Heart left ventricle (tissue), 16 donors: Measurements from ENCODE around the gene CFAP157. TPM values are rescaled to one million over a fixed set of nuclear protein-coding genes. Genes with fewer than 3 reads are reported as not detected.
A peak's percentile ranks its signal among the peaks of the same experiment; 100 is the strongest.

Experiments
- ATAC-seq, 4 donors: fragments of 200-7000 bp; cut with Tn5 transposase; one replicate each; pipeline ENCODE4 v1.9.1; 2020 to 2022; ENCODE audit warnings: moderate library complexity in 4 of 4, mild to moderate bottlenecking in 3 of 4, moderate number of reproducible peaks in 1 of 4
- DNase-seq, 5 donors: peaks; one replicate each; pipeline ENCODE4 v3.0.0-alpha.2; 2020
- H3K27ac ChIP-seq, 12 donors: fragments of 200-600 bp; sonication (generic) in 4 of 12; one replicate each; pipeline versions ENCODE4 v1.5.0 to v1.8.0; 2016 to 2022; ENCODE audit warnings: mild to moderate bottlenecking in 2 of 12
- H3K27me3 ChIP-seq, 9 donors: fragments of 200-600 bp; sonication (generic) in 2 of 9; one replicate each; pipeline versions ENCODE4 v1.5.1 to v1.8.0; 2016 to 2022; ENCODE audit warnings: mild to moderate bottlenecking in 3 of 9
- H3K36me3 ChIP-seq, 9 donors: fragments of 200-600 bp; sonication (generic) in 2 of 9; one replicate each; pipeline versions ENCODE4 v1.5.0 to v1.8.0; 2018 to 2022; ENCODE audit warnings: mild to moderate bottlenecking in 2 of 9
- H3K4me1 ChIP-seq, 12 donors: fragments of 200-600 bp; sonication (generic) in 4 of 12; one replicate each; pipeline versions ENCODE4 v1.5.0 to v1.8.0; 2016 to 2022; ENCODE audit warnings: mild to moderate bottlenecking in 3 of 12
- H3K4me3 ChIP-seq, 12 donors: fragments of 200-600 bp; sonication (generic) in 4 of 12; one replicate each; pipeline versions ENCODE4 v1.5.0 to v1.8.0; 2017 to 2022; ENCODE audit warnings: mild to moderate bottlenecking in 9 of 12, moderate library complexity in 4 of 12
- H3K9me3 ChIP-seq, 12 donors: fragments of 200-600 bp; sonication (generic) in 4 of 12; one replicate each; pipeline versions ENCODE4 v1.5.0 to v1.8.0; 2016 to 2022; ENCODE audit warnings: mild to moderate bottlenecking in 1 of 12
- POLR2A ChIP-seq, 2 donors: fragments of 450-650 bp; IDR thresholded peaks; one replicate each; pipeline ENCODE4 v1.6.1; 2017; ENCODE audit warnings: antibody characterized with exemption in 2 of 2, mild to moderate bottlenecking in 2 of 2, moderate library complexity in 2 of 2
- WGBS, 4 donors: extraction: QIAGEN DNeasy Blood & Tissue Kit in 2 of 4; methylation state at CpG; one replicate each; pipeline versions ENCODE4 v1.1.5 to v1.1.7; 2013 to 2018; 5-methylcytosine and 5-hydroxymethylcytosine counted together
- intact Hi-C, 10 donors: fragments of 100-400 bp; cut with DNase I; formaldehyde crosslinking; loops; one replicate each; pipeline versions ENCODE4 v1.11.1 to v1.14.2; 2022
- polyA plus RNA-seq, 2 donors: library from polyadenylated mRNA; stranded (reverse); fragments of 200-250 nt; gene quantifications; one replicate each; pipeline ENCODE4 v1.2.3, GENCODE V29; 2013
- total RNA-seq, 9 donors: library from RNA; depleted of rRNA in 2 of 9; stranded (reverse); fragments of >200 nt in 2 of 9; fragmentation: NEBNext Ultra II Directional in 3 of 9; extraction: Animal tissue kit (Norgen Biotek cat#: 25700) in 3 of 9; gene quantifications; one replicate each; pipeline versions ENCODE4 v1.1.0 to v1.2.4, GENCODE V29; 2016 to 2023
- TF ChIP-seq, protein P1 (sequence below), 12 donors: fragments of 200-600 bp; sonication (generic) in 4 of 12; IDR thresholded peaks; one replicate each; pipeline versions ENCODE4 v1.5.0 to v1.8.0; 2018 to 2022; ENCODE audit warnings: antibody characterized with exemption in 12 of 12, mild to moderate bottlenecking in 5 of 12
- donor health status: ischemic (EF 13 %, LVEDD 7.1; RV severe dilation, severe dysfunction).
- donor health status: healthy with polysubstance abuse.
- donor health status: DM: no; HTN: yes; CAD: no.
- donor health status: DM: no; HTN: no; CAD: no.
- donor health status: ischemic (EF 25% LVEDD 6.9; RV normal size, moderate dysfunction).
- donor health status: ischemic (EF 25% LVEDD 5.7; RV mildly dilated, moderate dysfunction).
- donor health status: healthy.
- donor health status: DM: yes; HTN: yes; CAD: no.
- donor health status: ischemic (EF 35%, LVEDD 5.7; RV mildly dilated, moderate dysfunction).
- donor health status: nonischemic (EF 11% LVEDD 7.7; RV severe dilation, severe dysfunction).
- donor health status: DM: yes; HTN: yes; CAD: no.
- donor health status: PGD.
- donor health status: ischemic (EF 29% LVEDD 5.4; RV normal size, mild dysfunction).
- donor health status: nonischemic (EF 23%, LVEDD 6.1; RV moderate dilation, normal function).

Gene CFAP157
- total and polyA plus RNA-seq, 11 donors, result 0.08 to 0.87 (median 0.11) TPM; not detected in 7

DNA sequence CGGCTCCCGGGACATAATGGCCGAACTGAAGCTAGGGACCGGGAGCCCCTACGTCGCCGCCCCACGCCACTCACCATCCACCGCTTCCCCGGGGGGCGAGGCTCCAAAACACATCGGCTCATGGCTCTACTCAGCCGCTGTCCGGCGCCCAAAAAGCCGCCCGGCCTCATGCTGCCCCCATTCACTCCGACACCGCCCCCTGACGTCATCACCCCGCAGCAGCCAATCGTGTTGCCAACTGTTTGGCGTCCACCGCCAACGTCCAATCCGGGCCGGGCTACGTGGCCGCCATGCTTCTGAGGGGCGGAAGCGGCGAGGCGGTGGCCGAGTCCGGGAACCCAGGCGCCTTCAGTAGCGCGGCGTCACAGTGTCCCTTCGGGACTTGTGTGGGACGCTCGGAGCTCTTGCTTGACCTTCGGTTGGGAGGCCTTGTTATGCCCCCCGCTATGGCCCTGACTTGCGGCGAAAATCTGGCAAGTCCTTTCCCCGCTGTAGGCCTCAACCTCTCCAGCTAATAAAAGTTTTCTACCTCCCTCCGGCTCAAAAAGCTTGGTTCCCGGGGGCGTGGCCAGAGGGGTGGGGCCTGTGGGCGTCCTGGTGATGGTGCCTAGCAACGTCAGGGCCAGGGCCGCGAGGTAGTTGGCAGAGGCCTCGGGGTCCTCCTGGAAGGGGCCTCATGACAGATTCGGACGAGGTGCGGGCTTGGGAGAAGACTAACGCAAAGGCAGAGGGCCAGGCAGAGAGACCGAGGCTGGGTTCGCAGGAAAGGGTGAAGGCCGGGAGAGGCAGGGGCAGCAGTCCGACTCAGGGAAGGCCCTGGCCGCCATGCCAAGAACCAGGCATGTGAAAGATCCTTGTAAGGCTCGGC is 8.9 kb downstream of the CFAP157 start, which contains the start of the genes PTRH1 and TTC16:
PTRH1 (minus strand) TSS at position 194 of the 868 bp plus-strand sequence; CDS start at position 170, 24 bp downstream.
TTC16 (plus strand) TSS at position 610 of the 868 bp plus-strand sequence; CDS start at position 677, 67 bp downstream.
- Histone ChIP-seq H3K4me1 (peaks cover 0 to 26% (median 13%) of the 10 kb centered on the region in 12 donors), H3K27ac (peak within 1 kb of the TSS in 11 of 12 donors; percentile 64 to 91 (median 82)), H3K4me3 (peak within 1 kb of the TSS; percentile 58 to 91 (median 71)), H3K9me3 (no peaks in the 10 kb centered on the region), H3K36me3 (peaks cover 0 to 3% (median 0%) of the 10 kb centered on the region in 9 donors), H3K27me3 (no peaks in the 10 kb centered on the region)
- ATAC-seq (peak; percentile 96 to 98 (median 96)), DNase-seq (peak; percentile 98 to 99 (median 98))
- intact Hi-C loops, result loop anchor here in 5 of 10 donors (1.0 to 5.0 kb wide), 4 partner anchors 16 to 108 kb away; partner anchors contain the start of gene STXBP1 (in 3 of the 5)
- TF ChIP-seq POLR2A (IDR thresholded peaks at IDR 0.05), result peak in 1 of 2 donors; percentile 65
- TF ChIP-seq, protein P1, sequence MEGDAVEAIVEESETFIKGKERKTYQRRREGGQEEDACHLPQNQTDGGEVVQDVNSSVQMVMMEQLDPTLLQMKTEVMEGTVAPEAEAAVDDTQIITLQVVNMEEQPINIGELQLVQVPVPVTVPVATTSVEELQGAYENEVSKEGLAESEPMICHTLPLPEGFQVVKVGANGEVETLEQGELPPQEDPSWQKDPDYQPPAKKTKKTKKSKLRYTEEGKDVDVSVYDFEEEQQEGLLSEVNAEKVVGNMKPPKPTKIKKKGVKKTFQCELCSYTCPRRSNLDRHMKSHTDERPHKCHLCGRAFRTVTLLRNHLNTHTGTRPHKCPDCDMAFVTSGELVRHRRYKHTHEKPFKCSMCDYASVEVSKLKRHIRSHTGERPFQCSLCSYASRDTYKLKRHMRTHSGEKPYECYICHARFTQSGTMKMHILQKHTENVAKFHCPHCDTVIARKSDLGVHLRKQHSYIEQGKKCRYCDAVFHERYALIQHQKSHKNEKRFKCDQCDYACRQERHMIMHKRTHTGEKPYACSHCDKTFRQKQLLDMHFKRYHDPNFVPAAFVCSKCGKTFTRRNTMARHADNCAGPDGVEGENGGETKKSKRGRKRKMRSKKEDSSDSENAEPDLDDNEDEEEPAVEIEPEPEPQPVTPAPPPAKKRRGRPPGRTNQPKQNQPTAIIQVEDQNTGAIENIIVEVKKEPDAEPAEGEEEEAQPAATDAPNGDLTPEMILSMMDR (IDR thresholded peaks at IDR 0.05), result no peak
- 3 to 10% (median 6%) methylated on average over 25 to 65 of the region's 65 CpGs for WGBS, 4 donors

DNA sequence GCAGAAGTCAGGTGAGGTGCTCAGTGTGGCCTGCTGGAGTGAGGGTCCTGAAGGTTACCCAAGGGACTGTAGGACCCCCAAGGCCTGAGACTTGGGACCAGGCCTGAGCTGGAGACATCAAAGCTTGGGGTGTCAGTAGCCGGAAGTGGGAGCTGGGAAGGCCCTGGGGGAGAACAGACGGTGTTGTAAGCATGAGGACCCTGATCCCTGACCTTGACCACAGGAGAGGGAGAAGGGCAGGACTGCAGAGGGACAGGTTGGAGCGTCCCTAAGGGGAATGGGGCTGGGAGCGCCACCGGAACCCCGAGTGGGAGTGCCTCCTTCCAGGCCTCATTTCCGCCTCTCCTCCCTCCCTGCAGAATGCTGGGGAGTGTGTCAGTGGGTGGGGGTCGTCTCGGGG is 9.6 kb downstream of the CFAP157 start:
- Histone ChIP-seq H3K27ac (peak overlapping the region in 11 of 12 donors; percentile 64 to 91 (median 82)), H3K4me1 (peaks cover 0 to 26% (median 13%) of the 10 kb centered on the region in 12 donors), H3K27me3 (no peaks in the 10 kb centered on the region), H3K36me3 (peaks cover 0 to 3% (median 0%) of the 10 kb centered on the region in 9 donors), H3K9me3 (no peaks in the 10 kb centered on the region), H3K4me3 (peak overlapping the region in 9 of 12 donors; percentile 58 to 91 (median 76))
- no peak for TF ChIP-seq POLR2A (IDR thresholded peaks at IDR 0.05)
- TF ChIP-seq, protein P1 (IDR thresholded peaks at IDR 0.05), result no peak
- DNase-seq, result no peak
- intact Hi-C loops, result loop anchor here in 4 of 10 donors (5.0 kb wide), 2 partner anchors 104 to 109 kb away; partner anchors contain the start of gene STXBP1 (in 3 of the 4)
- 70 to 83% (median 72%) methylated on average over 9 of the region's 9 CpGs for WGBS, 4 donors
- no peak for ATAC-seq

DNA sequence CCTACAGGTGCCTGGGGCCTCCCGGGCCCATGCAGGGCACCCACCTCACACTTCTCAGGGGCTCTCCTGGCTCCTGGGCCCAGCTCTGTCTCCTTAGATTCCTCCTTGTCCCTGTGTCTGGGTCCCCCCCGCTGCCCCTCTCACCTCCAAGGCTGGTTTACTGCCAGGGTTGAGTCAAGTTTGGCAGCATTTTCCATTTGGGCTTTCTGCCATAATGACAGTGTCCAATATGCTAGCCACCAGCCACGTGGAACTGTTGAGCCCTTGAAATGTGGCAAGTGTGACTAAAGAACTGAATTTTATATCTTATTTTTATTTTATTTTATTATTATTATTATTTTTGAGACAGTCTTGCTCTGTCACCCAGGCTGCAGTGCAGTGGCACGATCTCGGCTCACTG is 11.0 kb downstream of the CFAP157 start:
- intact Hi-C loops, result loop anchor here in 4 of 10 donors (5.0 kb wide), 2 partner anchors 105 to 110 kb away; partner anchors contain the start of gene STXBP1 (in 3 of the 4)
- no peaks in the 10 kb centered on the region for H3K36me3 ChIP-seq
- 74 to 78% (median 75%) methylated on average over 5 of the region's 5 CpGs for WGBS, 4 donors
- no peaks in the 10 kb centered on the region for H3K27me3 ChIP-seq
- no peak for TF ChIP-seq POLR2A (IDR thresholded peaks at IDR 0.05)
- TF ChIP-seq, protein P1 (IDR thresholded peaks at IDR 0.05), result no peak
- peak overlapping the region in 2 of 12 donors; percentile 19 to 22 for H3K27ac ChIP-seq
- H3K4me1 ChIP-seq, result peaks cover 0 to 26% (median 13%) of the 10 kb centered on the region in 12 donors
- no peaks in the 10 kb centered on the region for H3K9me3 ChIP-seq
- ATAC-seq (no peak), DNase-seq (no peak)
- H3K4me3 ChIP-seq, result no peak overlapping the region
